ENCODE data around the gene PRSS48.

DNA sequence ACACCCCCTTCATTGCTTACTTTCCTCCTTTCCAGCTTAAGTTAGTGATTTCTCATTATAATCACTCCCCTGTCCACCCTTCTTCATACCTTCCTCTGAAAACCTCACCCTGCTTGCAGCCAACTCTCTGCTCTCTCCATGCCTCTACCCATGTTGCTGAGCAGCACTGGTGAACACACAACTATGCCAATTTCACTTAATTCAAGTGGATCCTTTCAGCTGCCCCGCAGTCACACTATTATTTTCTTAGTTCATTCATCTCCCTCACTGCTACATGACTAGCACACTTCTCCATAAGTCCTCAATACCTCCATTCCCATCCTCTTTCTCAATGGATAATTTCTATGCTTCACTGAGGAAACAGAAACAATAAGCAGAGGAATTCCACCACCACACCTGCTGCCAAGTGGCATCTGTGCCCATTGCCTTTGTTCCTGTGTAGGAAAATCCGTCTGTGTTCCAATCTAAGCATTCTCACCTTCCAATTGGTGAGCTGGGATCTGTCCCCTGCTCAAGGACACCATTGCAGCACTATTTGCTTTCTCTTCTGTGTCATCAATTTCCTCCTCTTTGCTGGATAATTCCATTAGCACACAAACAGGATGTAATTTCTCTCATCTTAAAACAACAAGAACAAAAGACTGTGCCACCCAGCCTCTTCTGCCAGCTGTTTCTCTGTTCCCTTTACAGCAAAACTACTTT is 25.2 kb upstream of the PRSS48 start:
- TF ChIP-seq CTCF (IDR thresholded peaks at IDR 0.05) (no peak), EP300 (IDR thresholded peaks at IDR 0.05) (no peak)
